GM18526 (cell line): ENCODE measurements around the gene TNIP2.

Experiments
- POLR2A ChIP-seq: IDR thresholded peaks from 3 replicates; pipeline ENCODE4 v1.6.1; 2011; ENCODE audit not compliant: insufficient read length; ENCODE audit errors: extremely low read depth

Gene TNIP2

GRCh38 chr4:2695346-2696060 lies 60.6 kb downstream of the TNIP2 start:
- no peak for TF ChIP-seq POLR2A

DNA sequence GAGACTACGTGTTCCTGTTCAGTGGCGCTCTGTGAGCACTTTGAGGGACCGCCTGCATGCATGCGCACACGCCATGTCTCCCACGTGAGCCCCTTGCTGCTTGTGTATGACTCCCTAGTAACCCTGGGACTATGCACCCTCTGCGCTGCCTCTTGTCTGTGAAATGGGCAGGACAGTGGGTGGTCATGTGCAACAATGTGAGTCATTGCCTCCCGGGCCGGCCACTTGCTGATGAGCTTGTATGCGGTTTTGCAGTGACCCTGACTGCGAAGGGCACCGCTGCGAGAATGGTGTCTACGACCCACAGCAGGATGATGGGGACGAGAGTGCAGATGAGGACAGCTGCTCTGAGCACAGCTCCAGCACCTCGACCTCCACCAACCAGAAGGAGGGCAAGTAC lies 61.4 kb downstream of the TNIP2 start:
- TF ChIP-seq POLR2A = no peak

DNA sequence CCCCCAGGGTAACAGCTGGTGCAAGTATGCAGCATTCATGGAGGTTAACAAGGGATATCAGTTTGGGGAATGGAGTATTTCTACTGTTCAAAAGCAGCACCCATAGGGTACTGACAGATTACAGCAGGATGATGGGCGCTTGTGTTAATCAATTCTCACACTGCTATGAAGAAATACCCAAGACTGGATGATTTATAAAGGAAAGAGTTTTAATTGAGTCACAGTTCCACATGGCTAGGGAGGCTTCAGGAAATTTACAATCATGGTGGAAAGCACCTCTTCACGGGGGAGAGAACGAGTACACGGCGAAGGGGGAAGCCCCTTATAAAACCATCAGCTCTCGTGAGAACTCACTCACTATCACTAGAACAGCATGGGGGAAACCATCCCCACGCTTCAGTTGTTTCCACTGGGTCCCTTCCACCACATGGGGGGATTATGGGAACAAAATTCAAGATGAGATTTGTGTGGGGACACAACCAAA lies 64.1 kb downstream of the TNIP2 start:
- TF ChIP-seq POLR2A = no peak
